ENCODE results near the gene BDKRB2. TPM values are rescaled to one million over a fixed set of nuclear protein-coding genes. Genes with fewer than 3 reads are reported as not detected.
A peak's percentile ranks its signal among the peaks of the same experiment; 100 is the strongest.

The BDKRB2 gene
- 0.49 TPM for total RNA-seq
- long read RNA-seq = 0 reads

DNA sequence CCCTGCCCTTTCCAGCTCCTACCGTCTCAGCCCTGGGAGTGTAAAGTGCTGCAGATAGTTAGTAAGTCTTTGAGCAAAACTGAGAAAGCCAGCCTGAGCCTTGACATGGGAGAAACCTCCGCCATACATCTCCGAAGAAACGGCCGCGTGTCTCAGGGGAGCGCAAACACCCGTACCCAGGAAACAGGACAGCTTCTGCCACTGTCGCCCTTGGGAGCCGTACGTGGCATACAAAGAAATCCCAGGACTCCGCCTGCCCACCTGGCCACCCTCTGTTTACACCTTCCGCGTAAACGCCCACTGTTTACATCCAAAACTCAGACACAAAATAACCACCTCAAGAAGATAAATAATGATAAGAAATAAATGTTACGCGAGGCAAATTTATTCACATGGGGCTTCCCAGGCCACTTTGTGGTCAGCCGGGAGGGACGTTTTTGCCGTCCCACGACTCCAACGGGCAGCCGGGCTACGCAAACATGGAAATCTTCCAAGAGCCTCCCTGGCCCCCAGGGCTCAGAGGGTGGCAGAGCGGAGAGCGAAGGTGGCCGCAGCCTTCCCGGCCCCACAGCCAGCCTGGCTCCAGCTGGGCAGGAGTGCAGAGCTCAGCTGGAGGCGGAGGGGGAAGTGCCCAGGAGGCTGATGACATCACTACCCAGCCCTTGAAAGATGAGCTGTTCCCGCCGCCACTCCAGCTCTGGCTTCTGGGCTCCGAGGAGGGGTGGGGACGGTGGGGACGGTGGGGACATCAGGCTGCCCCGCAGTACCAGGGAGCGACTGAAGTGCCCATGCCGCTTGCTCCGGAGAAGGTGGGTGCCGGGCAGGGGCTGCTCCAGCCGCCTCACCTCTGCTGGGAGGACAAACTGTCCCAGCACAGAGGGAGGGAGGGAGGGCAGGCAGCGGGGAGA lies at the start of gene BDKRB2:
Gene BDKRB2, plus strand, starts transcription at position 689 of the 908 bp plus-strand sequence. CDS start 32,269 bp downstream, outside the sequence.
- Histone ChIP-seq H3K27ac (replicated peaks) (peak within 1 kb of the TSS; percentile 33), H3K4me1 (peaks cover 15% of the 10 kb centered on the region), H3K4me3 (peak within 1 kb of the TSS; percentile 59), H3K27me3 (ENCODE audit: low read depth) (peaks cover 81% of the 10 kb centered on the region), H3K9me3 (replicated peaks) (no peaks in the 10 kb centered on the region), H3K36me3 (no peaks in the 10 kb centered on the region)
- intact Hi-C loops (cut with micrococcal nuclease) = no loop called here
- DNase-seq = peak; percentile 44
- TF ChIP-seq, protein P1, sequence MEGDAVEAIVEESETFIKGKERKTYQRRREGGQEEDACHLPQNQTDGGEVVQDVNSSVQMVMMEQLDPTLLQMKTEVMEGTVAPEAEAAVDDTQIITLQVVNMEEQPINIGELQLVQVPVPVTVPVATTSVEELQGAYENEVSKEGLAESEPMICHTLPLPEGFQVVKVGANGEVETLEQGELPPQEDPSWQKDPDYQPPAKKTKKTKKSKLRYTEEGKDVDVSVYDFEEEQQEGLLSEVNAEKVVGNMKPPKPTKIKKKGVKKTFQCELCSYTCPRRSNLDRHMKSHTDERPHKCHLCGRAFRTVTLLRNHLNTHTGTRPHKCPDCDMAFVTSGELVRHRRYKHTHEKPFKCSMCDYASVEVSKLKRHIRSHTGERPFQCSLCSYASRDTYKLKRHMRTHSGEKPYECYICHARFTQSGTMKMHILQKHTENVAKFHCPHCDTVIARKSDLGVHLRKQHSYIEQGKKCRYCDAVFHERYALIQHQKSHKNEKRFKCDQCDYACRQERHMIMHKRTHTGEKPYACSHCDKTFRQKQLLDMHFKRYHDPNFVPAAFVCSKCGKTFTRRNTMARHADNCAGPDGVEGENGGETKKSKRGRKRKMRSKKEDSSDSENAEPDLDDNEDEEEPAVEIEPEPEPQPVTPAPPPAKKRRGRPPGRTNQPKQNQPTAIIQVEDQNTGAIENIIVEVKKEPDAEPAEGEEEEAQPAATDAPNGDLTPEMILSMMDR (IDR thresholded peaks at IDR 0.05; ENCODE audit: borderline replicate concordance) = no peak

DNA sequence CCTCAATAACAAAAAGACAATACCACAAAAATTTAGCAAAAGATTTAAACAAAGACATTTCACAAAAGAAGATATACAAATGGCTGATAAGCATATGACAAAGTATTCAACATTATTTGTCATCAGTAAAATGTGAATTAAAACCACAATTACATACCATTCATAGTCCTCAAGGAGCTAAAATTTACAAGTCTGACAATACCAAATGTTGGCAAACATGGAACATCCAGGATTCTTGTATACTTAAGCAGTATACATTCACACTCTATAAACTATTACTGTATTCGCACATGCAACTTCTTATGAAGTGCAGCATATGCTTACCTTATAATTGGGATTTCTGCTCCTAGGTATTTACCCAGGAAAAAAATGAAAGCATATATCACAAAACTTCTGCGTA lies 49.7 kb upstream of the BDKRB2 start:
- no peaks in the 10 kb centered on the region for H3K36me3 ChIP-seq
- no peaks in the 10 kb centered on the region for H3K4me1 ChIP-seq
- no peak for DNase-seq
- H3K4me3 ChIP-seq = no peak overlapping the region
- TF ChIP-seq, protein P1 (IDR thresholded peaks at IDR 0.05; ENCODE audit: borderline replicate concordance) = no peak
- intact Hi-C loops (cut with micrococcal nuclease) = no loop called here
- H3K27me3 ChIP-seq (ENCODE audit: low read depth) = peaks cover 13% of the 10 kb centered on the region
- no peaks in the 10 kb centered on the region for H3K9me3 ChIP-seq (replicated peaks)
- H3K27ac ChIP-seq (replicated peaks) = no peak overlapping the region

DNA sequence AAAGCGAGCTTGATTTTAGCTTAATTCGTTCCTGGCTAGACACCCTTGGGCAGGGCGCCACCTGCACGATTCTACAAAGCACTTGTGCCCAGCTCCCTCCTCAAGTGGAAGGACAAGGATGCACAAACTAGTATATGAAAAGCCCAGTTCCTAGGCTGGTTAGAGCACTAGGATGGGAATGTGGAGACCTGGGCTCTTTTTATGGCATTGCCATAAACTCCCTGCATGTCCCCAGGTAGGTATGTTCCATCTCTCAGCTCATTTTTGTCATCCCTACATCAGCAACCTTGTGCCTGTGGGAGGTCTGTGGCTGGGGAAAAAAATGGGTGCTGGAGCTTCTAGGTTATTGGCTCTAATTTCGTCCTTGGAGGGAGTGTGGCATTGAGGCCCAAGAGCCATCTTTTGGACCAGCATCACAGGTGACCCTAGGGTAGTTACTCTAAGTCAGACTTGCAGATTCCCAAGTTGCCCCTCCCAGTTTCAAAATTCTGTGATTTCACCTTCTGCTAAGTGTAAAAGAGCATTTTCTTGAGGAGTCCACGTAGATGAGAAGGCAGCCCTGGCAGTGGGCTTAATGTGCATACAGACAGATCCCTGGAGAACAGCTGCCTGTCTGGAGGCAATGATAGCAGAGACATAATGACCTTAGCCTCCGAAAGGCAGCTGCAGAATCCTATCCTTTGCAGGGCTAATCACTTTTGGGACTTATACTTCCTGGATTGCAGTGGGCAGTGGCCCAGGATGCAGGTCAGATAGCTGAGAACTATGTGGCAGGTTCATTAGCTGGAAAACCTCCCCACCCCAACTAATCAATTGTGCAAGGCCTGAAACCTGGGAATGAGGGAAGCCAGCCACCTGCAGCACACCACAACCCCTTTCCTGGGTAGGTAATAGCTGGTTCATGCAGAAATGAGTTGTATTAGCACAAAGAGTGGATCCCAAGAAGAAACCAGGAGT lies 47.6 kb upstream of the BDKRB2 start:
- Histone ChIP-seq H3K9me3 (replicated peaks) (no peaks in the 10 kb centered on the region), H3K36me3 (no peaks in the 10 kb centered on the region), H3K27me3 (ENCODE audit: low read depth) (no peaks in the 10 kb centered on the region), H3K27ac (replicated peaks) (no peak overlapping the region), H3K4me1 (no peaks in the 10 kb centered on the region), H3K4me3 (no peak overlapping the region)
- TF ChIP-seq, protein P1 (IDR thresholded peaks at IDR 0.05; ENCODE audit: borderline replicate concordance) = no peak
- intact Hi-C loops (cut with micrococcal nuclease) = no loop called here
- DNase-seq = no peak

DNA sequence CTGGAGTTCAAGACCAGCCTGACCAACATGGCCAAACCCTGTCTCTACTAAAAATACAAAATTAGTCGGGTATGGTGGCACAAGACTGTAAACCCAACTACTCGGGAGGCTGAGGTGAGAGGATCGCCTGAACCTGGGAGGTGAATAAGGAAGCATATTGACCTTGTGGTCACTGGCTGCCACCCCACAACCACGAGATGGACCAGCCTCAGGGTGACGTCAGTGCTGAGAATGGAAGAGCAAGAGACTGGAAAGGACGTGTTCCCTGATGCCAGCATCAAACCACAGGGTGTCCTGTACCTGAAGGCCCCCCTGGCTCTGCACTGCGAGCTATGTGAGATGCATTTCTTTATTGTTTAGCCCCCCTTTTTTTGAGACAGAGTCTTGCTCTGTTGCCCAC lies 45.9 kb upstream of the BDKRB2 start:
- TF ChIP-seq, protein P1 (IDR thresholded peaks at IDR 0.05; ENCODE audit: borderline replicate concordance) = no peak
- H3K27me3 ChIP-seq (ENCODE audit: low read depth) = no peaks in the 10 kb centered on the region
- H3K36me3 ChIP-seq = no peaks in the 10 kb centered on the region
- H3K27ac ChIP-seq (replicated peaks) = no peak overlapping the region
- no peaks in the 10 kb centered on the region for H3K4me1 ChIP-seq
- no peak overlapping the region for H3K4me3 ChIP-seq
- DNase-seq = no peak
- intact Hi-C loops (cut with micrococcal nuclease) = no loop called here
- no peaks in the 10 kb centered on the region for H3K9me3 ChIP-seq (replicated peaks)

Measured in left ventricle myocardium inferior (tissue), 1 donor.